ENCODE measurements around the gene FAM120B. TPM values are rescaled to one million over a fixed set of nuclear protein-coding genes. Genes with fewer than 3 reads are reported as not detected.
A peak's percentile ranks its signal among the peaks of the same experiment; 100 is the strongest.

FAM120B gene
- total RNA-seq, 1 donor from 2014 or later, result 19.7 TPM

DNA sequence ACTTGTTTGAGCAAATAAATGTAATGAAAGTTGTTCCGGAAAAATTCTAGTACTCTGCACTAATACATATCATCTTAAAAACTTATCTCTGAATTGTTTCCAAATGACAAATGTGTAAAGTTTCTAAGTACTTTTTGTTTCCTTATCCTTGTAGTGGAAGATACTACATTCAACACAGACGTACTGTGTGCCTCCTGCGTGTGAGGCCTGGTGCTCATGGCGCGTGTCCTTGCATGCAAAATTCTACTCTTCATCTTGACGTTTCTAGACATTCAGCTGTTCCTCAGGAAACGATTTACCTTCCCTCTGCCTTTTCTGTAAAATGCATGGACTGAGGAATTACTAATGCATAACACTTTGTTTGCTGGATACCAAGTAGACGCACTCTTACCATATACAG, 27.1 kb upstream of the FAM120B start:
- H3K9ac ChIP-seq, result no peak overlapping the region
- no peak overlapping the region for H2AFZ ChIP-seq (replicated peaks)
- H3F3A ChIP-seq (ENCODE audit: low read depth), result peaks cover 8% of the 10 kb centered on the region
- Mint-ChIP-seq H3K27me3 (ENCODE audit: insufficient read depth, low read depth) (peaks cover 11% of the 10 kb centered on the region), H3K9me3 (no peaks in the 10 kb centered on the region), H3K27ac (peak overlapping the region; percentile 12), H3K4me3 (peak overlapping the region; percentile 14), H3K36me3 (peaks cover 15% of the 10 kb centered on the region), H3K4me1 (peaks cover 10% of the 10 kb centered on the region)
- H4K20me1 ChIP-seq (ENCODE audit: low read depth), result peaks cover 29% of the 10 kb centered on the region
- no peak for TF ChIP-seq EZH2phosphoT487 (IDR thresholded peaks at IDR 0.05)
- TF ChIP-seq EZH2 (IDR thresholded peaks at IDR 0.05), result no peak
- no peak for TF ChIP-seq CTCF (IDR thresholded peaks at IDR 0.05)
- peaks cover 8% of the 10 kb centered on the region for H3K36me3 ChIP-seq
- peaks cover 18% of the 10 kb centered on the region for H3K27me3 ChIP-seq
- H3K4me1 ChIP-seq, result no peaks in the 10 kb centered on the region
- H3K27ac ChIP-seq, result no peak overlapping the region
- H3K9me3 ChIP-seq (ENCODE audit: low read depth), result no peaks in the 10 kb centered on the region
- no peak for DNase-seq (ENCODE audit: low spot score)
- no peak overlapping the region for H3K4me2 ChIP-seq
- H3K4me3 ChIP-seq, result no peak overlapping the region
- no peaks in the 10 kb centered on the region for H3K79me2 ChIP-seq (ENCODE audit: low read depth)

DNA sequence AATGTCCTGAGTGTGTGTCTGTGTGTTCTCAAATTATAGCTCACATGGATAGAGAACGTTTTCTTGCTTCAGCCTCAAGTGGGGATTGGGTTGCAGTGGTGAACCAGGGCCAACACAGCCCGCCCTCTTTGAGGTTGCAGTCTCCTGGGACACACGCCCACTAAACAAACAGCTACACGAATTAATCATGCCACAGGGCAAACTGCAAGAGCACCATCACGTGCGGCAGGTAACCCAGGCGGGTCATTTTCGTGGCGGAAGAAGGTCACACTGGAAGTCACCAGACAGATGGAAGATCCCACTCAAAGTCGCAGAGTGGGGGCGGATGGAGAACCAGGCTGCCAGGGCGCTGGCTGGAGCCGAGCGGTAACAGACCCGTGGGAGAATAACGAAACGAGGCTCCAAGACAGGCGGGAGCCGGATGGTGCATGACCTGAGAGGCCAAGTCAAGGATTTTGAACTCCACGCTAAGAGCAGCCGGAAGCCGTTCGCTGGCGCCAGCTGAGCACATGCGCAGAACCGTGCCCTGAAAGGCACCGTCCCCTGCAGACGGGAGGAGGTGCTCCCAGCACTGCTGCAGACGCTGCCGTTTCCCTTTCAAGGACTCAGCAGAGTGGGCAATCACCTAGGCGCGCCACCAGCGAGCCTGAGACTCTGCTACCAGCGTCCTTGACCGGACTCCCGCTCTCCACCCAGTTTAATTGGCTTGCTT, 26.4 kb upstream of the FAM120B start:
- Mint-ChIP-seq H3K4me1 (peaks cover 10% of the 10 kb centered on the region), H3K9me3 (no peaks in the 10 kb centered on the region), H3K27me3 (ENCODE audit: insufficient read depth, low read depth) (peaks cover 14% of the 10 kb centered on the region), H3K27ac (peak overlapping the region; percentile 87), H3K4me3 (no peak overlapping the region), H3K36me3 (peaks cover 19% of the 10 kb centered on the region)
- Histone ChIP-seq H2AFZ (replicated peaks) (no peak overlapping the region), H4K20me1 (ENCODE audit: low read depth) (peaks cover 36% of the 10 kb centered on the region), H3K27ac (no peak overlapping the region), H3K4me1 (no peaks in the 10 kb centered on the region), H3K9me3 (ENCODE audit: low read depth) (no peaks in the 10 kb centered on the region), H3K27me3 (peaks cover 24% of the 10 kb centered on the region), H3K79me2 (ENCODE audit: low read depth) (no peaks in the 10 kb centered on the region), H3K9ac (no peak overlapping the region), H3K4me3 (no peak overlapping the region), H3K36me3 (peaks cover 8% of the 10 kb centered on the region), H3F3A (ENCODE audit: low read depth) (peaks cover 8% of the 10 kb centered on the region), H3K4me2 (no peak overlapping the region)
- no peak for TF ChIP-seq CTCF (IDR thresholded peaks at IDR 0.05)
- TF ChIP-seq EZH2phosphoT487 (IDR thresholded peaks at IDR 0.05), result no peak
- no peak for TF ChIP-seq EZH2 (IDR thresholded peaks at IDR 0.05)
- no peak for DNase-seq (ENCODE audit: low spot score)

GRCh38 chr6:170280689-170281045, 25.9 kb upstream of the FAM120B start:
- H3K27me3 ChIP-seq, result peaks cover 28% of the 10 kb centered on the region
- H3K4me3 ChIP-seq, result no peak overlapping the region
- no peaks in the 10 kb centered on the region for H3K9me3 ChIP-seq (ENCODE audit: low read depth)
- Mint-ChIP-seq H3K27me3 (ENCODE audit: insufficient read depth, low read depth) (peaks cover 12% of the 10 kb centered on the region), H3K36me3 (peaks cover 22% of the 10 kb centered on the region), H3K4me1 (peaks cover 14% of the 10 kb centered on the region), H3K4me3 (no peak overlapping the region), H3K9me3 (no peaks in the 10 kb centered on the region), H3K27ac (peak overlapping the region; percentile 87)
- no peaks in the 10 kb centered on the region for H3K79me2 ChIP-seq (ENCODE audit: low read depth)
- DNase-seq (ENCODE audit: low spot score), result no peak
- H2AFZ ChIP-seq (replicated peaks), result no peak overlapping the region
- H3K4me1 ChIP-seq, result no peaks in the 10 kb centered on the region
- no peak for TF ChIP-seq EZH2 (IDR thresholded peaks at IDR 0.05)
- no peak for TF ChIP-seq CTCF (IDR thresholded peaks at IDR 0.05)
- TF ChIP-seq EZH2phosphoT487 (IDR thresholded peaks at IDR 0.05), result no peak
- no peak overlapping the region for H3K4me2 ChIP-seq
- H4K20me1 ChIP-seq (ENCODE audit: low read depth), result peaks cover 41% of the 10 kb centered on the region
- H3K9ac ChIP-seq, result no peak overlapping the region
- peaks cover 8% of the 10 kb centered on the region for H3K36me3 ChIP-seq
- H3K27ac ChIP-seq, result no peak overlapping the region
- peaks cover 8% of the 10 kb centered on the region for H3F3A ChIP-seq (ENCODE audit: low read depth)
